GDM1 (cell line): Measurements from ENCODE around the gene BBS9.
"Not testable (repeated sequence)": the region's sequence is repeated elsewhere in the genome, so short reads cannot be mapped to it uniquely, and the experiment has no call there.

Experiments
- DNase-seq: peaks from one replicate; lab custom pipeline; 2025; lab: John Stamatoyannopoulos, UW

BBS9 gene

DNA sequence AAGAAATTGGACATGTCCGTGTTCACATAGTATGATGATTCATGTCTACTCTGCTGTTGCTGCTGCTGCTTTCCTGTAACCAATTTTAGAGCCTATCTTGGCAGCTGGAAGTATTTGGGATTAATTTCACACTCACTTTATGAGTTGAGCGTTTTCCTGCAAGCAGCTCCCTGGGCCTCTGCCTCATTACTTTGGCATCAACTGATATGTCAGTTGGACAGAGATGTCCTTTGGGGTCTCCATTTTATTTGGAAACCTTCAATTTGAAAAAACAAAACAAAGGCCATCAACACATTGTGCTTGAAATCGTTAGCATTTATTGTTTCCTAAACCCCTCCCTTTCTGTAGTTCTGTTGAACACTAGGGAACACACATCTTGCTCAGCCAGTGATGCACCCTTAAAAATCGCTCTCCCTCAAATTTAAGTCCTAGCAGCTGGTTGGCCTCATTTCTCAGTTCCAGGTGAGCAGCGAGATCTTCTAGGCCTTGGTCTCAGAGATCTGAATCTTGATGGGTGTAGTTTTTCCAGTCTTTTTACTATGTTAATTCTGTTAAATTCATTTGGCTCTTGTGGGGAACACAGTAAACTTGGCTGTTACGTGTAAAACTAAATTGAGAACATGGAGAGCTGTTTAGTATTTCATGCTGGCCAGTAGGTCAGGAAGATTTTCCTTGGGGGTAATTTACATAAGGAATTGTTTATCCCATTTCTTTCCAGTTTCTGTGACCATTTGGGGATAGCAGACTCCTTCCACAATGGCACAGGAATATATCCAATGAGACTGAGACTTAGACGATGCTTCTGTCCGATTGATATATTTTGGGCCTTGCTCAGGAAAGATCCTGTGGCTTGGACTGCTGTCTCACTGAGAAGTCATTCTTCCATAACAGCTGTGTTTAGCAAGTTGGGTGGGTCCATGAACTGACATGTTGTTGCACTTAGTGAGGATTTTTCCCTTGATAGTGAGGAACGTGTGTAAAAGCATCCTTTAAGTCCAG lies 371.6 kb downstream of the BBS9 start:
- DNase-seq, result no peak

DNA sequence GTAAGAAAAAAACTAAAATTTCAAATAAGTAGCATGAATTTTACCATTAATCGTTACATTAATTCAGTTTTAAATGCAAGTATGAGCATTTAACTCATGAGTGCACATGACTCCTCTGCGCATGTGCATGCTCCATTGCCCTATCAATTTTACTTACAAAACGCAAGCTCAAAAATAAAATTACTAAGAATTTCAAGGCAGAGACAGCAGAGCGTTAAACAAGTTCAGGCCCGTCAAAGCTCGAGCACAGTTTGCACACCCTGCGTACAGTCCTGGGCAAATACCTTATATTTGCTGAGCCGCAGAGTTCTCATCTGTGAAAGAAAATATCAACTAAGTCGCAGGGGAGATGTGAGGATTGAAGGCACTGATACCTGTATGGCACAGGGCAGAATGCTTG lies 373.6 kb downstream of the BBS9 start:
- no peak for DNase-seq

DNA sequence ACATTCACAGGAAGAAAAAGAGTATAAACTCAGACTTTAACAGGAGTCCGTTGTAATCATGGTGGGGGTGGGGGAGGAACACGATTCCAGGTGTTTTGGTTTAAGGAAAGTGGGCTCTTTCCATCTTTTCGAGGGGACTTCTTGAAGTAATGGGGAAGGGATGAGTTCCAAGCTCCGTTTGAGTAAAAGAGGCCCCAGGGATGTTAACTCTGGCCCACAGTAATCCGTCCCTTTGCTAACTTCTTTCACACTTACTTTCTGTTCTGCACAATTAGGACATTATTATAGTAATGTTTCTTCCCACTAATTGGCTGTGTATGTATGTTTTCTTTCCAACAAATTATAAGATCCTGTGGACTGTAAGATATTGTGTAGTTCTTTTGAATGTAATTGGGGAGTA lies 374.4 kb downstream of the BBS9 start:
- DNase-seq, result no peak

DNA sequence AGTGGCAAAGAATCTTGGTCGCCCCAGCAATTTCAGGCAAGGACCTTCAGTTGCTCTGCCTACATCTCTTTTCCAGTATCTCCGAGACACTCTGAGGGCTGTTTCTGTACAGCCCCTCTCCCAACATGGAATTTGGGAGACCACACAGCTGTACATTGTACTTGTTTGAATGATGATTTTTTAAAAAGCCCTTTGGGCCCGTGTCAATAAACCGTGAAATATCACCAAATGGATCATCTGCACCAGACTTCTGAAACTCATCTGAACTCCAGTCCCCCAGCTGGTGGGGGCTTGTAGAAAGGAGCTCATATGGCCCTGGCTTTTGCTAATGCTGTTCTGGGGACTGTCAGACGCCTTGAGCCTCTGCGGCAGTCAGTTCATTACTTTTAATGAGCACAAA lies 374.9 kb downstream of the BBS9 start:
- no peak for DNase-seq

DNA sequence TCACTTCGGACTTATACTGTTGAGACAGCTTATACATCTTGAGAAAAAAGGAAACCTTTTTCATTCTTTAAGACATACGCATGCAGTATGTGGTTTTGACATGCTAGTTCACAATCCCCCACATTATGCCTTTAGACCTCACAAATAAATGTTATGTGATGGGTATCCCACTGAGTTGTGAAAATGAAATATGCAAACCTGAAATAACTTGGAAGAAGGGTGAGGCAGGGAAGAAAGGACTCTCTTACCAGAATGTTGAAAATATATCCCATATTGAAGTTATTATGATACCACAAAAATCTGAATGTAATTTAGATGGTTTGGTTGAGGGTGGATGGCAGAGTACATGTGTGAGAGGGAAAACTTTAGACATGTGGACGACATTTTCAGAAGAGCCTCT lies 379.8 kb downstream of the BBS9 start:
- no peak for DNase-seq

DNA sequence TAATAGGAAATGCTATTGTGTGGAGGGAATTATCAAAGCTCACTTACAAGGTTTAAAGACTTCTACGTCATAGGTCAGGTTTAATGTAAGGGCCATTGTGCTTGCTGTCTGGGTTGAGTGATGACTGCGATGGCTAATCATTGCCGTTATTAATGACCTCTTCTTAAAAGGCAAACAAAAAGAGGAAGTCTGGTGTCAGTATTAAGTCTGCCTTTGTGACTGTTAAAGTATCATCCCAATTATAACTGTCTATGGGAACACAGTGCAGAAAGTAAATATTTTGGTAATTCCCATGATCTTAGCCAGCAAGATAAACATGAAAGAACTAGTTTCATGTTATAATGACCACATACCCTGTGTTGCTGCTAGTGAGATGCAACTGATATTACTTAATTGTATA lies 382.4 kb downstream of the BBS9 start:
- DNase-seq, result no peak

DNA sequence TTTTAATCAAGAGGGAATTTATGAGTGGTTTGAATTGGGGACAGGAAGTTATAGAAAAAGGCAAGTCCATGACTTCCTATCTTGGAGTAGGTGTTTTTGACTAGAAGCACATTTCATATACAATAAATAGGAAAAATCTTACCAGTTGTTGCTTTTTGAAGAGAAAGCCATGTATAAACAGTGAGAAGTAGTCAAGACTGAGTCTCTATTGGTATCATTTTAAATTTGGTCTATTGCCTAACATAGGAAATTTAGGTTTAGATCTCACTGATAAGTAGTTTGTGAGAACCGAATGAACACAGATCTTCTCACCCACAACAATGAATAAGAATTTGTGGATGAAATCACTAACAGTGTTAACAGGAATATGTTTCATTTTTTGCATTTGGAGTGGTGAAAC lies 387.2 kb downstream of the BBS9 start:
- no peak for DNase-seq

DNA sequence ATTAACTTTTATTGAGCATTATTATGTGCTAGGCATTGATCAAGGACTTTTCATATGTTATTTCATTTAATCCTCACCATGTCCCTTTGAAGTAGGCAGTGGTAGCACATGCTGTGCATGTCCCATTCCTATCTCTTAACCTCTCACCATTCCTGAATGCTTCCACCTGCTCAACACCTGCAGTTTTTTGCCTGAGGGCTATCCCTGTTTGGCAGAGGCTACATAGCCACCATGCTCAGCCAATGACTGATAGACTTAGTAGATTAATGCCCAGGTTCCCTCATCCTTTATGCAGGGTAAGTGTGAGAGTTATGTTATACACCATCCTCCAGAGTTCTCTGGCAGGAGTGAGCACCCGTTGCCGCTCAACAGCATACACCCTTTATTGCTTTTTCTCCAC lies 387.8 kb downstream of the BBS9 start:
- no peak for DNase-seq

DNA sequence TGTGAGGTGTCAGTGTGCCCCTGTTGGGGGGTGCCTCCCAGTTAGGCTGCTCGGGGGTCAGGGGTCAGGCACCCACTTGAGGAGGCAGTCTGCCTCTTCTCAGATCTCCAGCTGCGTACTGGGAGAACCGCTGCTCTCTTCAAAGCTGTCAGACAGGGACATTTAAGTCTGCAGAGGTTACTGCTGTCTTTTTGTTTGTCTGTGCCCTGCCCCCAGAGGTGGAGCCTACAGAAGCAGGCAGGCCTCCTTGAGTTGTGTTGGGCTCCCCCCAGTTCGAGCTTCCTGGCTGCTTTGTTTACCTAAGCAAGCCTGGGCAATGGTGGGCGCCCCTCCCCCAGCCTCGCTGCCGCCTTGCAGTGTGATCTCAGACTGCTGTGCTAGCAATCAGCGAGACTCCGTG lies 397.6 kb downstream of the BBS9 start:
- DNase-seq, result not testable (repeated sequence)

DNA sequence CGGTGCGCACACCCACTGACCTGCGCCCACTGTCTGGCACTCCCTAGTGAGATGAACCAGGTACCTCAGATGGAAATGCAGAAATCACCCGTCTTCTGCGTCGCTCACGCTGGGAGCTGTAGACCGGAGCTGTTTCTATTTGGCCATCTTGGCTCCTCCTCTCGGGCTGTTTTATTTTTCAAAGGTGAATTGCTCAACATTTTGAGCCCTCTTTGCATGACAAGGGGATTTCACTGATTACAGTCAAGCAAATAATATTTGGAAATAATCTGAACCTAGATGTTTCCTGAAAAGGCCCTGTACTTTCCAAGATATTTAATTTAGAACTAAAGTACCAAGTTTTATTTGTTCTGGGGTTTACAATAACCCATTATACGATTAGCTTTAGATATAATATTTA lies 398.2 kb downstream of the BBS9 start:
- DNase-seq, result not testable (repeated sequence)

DNA sequence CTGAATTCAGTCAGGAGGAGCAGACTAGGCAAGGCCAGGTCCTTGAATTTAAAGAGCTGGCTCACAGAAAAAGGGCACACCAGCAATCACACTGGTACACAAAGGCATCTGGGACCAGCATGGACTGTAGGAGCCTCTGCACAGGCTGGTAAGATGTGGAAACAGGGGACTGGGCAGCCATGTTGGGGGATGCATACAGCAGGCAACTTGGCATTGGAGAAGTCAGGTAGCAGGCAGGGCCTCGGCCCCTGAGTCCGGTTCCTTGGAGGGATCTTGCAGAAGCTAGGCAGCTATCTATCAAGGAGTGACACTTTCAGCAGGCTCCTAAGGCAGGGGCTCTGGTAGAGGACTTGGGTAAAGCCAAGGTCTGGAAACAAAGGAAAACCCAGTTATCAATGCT lies 399.7 kb downstream of the BBS9 start:
- DNase-seq, result no peak

DNA sequence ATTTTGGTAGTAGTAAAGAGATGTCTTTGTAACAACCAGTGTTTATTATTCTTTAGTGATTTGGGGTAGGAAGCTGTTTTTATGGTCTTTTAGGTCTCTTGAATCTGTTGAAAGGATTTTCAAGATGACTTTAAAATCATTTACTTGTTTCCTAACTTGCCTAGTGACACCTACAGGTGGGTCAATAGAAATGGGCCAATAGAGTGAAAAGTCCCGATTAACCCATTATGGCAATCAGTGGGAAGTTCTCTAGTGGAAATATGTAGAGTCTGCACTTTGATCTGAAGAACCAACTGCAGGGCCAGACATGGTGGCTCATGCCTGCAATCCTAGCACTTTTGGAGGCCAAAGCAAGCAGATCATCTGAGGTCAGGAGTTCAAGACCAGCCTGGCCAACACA lies 401.3 kb downstream of the BBS9 start:
- no peak for DNase-seq

DNA sequence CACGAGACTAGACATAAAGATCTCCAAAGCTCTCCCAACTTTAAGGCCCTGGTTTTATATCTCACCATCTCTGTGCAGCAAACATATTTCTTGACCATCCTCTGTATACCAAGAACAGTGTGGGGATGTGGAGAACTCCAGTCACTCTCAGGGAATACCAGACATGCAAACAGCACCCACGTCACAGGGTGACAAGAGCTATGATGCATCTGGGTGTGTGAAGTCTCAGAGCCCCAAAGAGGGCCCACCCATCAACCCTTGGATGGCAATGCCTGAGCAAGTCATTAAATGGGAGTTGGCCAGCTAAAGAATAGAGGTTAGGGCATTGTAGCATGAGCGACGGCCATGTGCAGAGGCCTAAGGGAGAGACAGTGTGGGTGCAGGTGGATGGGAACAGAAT lies 402.5 kb downstream of the BBS9 start:
- no peak for DNase-seq

DNA sequence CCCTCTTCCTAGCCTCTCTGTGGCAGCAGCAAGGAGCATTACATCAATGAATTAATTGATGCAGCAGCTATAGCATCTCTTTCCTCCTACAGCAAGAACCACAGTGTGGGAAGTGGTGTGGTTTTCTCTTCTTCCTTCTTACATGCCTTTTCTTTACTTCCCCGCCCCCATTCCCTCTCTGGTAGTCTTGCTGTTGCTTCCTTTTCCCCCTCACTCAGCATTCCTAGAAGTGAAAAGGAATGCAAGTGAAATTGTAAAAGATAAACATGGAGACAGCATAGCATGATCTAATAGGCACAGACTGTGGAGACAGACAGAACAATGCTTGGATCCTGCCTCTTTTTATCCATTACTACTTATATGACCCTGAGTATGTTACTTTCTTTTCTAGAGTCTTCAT lies 405.5 kb downstream of the BBS9 start:
- no peak for DNase-seq

DNA sequence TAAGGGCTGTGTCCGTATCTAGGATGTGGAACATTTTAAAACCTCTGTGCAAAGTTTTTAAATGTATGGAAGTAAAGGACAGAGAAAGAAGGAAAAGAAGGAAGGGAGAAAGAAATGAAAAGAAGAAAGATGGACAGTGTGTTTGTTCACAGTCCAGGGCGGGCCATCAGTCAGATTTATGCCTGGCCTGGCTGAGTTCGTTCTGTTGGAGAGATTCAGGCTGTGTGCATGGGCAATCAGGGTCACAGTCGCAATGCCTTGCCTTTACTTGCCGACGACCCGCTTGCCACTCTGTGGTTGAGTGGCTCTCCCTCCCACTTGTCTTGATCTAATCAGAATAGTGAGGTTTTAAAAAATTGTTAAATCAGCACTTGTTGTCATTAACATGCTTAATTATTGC lies 406.6 kb downstream of the BBS9 start:
- no peak for DNase-seq

DNA sequence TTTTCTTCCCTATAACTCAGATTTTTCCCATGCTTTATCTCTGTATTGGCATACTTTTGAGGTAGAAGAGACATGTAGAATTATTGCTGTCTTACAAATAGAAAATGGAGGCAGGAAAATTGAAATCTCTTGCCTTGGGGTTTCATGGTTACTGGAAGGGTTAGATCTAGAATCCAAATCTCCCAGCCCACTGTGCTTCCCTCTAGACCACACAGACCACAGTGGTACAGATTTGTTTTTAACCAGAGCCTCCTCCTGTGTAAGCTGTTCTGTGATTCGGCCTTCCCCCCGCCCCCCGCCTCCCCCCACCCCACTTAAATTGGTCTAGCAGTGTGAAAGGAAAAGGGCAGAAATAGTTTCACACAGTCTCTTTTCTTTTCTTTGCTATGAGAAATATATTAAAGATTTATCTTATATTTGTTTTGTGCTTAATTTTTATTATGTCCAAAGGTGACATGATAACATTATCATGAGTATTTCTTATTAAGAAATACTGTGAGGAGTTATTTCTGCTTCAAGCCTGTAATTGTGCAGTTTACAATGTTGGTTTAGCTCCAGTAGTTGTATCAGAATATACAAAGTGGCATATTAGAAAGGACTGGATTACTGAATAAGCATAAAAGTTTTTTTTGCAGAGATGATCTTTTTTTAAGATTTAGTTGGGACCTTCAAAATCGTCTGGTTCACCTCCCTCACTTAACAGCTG lies 407.2 kb downstream of the BBS9 start:
- DNase-seq, result no peak

DNA sequence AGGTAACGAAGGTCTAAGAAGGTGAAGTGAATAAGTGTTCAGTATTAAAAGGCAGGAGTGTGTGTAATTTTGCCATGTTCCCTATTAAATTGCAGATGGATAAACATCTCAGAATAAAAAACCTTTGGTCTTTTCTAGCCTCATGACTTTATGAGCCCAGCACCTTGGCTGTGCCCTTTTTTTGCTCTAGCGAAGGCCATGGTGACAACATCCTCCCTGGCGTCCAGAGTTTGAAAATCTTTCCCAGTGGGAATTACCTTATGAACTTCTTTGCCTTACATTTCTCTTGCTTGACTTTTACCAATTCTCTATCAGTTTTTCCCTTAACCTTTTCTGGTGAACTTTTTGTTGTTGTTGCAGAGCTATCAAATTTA lies 407.7 kb downstream of the BBS9 start:
- DNase-seq, result no peak

DNA sequence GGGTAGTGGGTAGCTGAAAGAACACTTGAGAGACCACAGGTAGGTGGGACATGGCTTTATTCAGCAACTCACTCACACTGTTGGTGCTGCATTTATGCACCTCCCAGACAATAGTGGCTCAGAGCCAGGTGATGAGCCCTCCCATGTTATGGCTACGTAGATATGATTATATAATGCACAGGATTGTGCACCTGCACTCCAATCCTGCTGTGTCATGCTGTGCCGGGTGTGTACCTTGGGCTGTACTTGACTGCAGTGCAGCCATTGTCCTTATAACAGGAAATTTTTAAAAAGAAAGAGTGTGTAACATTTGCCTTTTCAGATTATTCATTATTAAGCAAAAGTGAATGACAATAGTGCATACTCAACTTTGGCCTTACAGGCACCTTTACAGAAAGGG lies 409.8 kb downstream of the BBS9 start:
- DNase-seq, result no peak

DNA sequence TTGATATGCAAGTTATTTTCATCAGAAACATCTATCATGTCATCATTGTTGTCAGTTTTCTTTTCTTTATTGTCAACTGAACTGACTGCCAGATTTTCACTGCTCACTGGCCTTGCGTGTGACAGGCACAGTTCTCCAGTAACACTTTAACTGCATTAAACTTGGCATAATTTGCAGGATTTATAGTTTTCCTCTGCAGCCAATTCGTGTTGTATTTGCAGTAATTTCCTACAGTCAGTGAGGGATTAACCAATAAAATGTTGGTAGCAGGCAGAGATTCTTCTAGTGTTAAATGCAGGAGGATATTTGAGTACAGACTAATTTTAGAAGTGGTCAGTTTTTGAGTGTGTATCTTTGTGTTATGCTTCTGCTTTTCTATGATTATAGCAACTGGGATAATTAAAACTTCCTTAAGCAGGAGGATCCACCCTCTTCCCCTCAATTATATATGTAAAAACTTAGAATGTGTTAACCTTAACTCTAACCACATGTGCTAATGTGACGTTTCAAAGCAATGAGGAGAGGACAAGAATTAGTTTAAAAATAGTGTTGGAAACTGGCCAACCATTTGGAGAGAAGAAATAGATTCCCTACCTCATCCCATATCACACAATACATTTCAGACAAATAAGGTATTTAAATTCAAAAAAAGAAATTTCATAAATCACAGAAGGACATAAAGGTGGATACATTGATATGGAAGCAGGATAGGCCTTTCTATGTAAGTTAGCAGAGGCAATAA lies 410.5 kb downstream of the BBS9 start:
- DNase-seq, result no peak

DNA sequence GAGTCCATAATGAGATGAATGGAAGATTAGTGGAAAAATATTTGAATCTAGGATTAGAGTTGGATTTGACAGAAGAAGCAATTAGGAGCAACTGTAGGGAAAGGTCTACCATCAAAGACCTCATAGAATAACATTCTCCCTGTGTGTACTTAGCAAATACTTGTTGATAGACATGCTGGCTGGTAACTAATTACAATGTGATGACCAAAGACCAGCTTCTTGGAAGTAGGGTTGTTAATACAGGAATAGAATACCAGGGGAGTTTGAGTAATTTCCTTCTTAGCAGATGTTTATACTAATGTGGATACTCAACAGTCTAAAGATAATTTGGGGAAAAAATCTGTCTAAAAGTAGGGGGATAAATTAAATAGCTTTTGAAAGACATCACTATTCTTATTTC lies 418.5 kb downstream of the BBS9 start:
- DNase-seq, result no peak

DNA sequence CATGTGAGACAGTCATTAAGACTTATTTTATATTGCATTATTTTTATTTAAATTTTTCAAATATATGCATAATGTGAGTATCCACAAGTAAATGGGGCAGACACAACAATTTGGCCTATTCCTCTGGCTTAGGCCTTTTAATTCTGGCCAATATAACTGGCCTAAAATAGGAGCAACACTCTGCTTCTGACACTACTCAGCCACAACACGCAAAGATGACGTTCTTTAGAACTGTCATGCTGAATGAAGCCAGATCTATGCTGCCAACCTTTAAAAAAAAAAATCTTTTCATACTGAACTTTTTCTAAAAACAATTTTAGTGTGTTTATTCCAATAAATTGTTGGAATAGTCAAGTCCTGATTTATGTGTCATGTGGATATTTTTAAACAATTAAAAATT lies 421.0 kb downstream of the BBS9 start:
- DNase-seq, result no peak

DNA sequence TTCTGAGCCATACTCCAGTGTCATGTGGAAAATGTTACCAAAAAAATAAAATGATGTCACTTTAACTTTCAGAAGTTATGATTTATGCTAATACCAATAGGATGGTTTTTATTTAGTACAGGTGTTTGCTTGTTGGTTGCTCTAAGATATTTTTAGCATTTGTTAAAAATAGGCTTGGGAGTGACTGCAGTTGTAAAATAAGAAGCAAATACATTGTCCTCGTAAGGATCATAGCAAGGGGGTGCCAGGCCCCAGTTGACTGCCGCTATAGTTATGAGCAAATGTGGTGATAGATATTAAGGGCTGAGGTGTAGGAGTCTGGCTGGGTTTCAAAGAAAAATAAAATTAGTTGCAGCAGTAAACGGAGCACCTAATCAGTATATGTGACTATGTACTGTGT lies 421.6 kb downstream of the BBS9 start:
- DNase-seq, result no peak

DNA sequence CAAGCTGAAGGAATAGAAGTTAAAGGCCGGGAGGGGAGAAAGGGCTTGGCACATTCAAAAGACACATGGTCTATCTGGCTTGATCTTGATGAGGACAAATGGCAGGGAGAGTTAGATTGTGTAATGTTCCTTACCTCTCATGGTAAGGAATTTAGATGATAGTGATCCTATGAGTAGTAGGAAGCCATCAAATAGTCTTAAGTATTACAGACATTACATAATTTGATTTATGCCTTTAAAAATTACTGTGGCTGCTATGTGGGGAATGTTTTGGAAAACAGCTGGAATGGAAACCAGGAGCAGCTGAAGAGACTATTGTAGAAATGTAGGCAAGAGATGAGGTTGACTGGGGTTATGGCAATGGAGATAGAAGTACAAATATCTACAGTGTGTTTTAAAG lies 424.7 kb downstream of the BBS9 start:
- no peak for DNase-seq
